Chondrocyte (in vitro differentiated cells): ENCODE data around the gene LRBA. TPM values are rescaled to one million over a fixed set of nuclear protein-coding genes. Genes with fewer than 3 reads are reported as not detected.

Experiments used
- DNase-seq: peaks from one replicate; pipeline ENCODE4 v3.0.0; 2021; ENCODE audit warnings: mixed read lengths, low spot score
- H3K27ac Mint-ChIP-seq: one replicate; pipeline ENCODE4 v1.8.0; 2021; ENCODE audit warnings: mild to moderate bottlenecking, moderate library complexity, mixed read lengths; ENCODE audit not compliant: unreplicated experiment
- H3K27me3 Mint-ChIP-seq: 2 replicates; pipeline ENCODE4 v1.8.0; 2021; ENCODE audit warnings: low read depth, mixed read lengths
- H3K36me3 Mint-ChIP-seq: 2 replicates; pipeline ENCODE4 v1.8.0; 2021; ENCODE audit warnings: low read depth, mixed read lengths
- H3K4me1 Mint-ChIP-seq: 2 replicates; pipeline ENCODE4 v1.8.0; 2021; ENCODE audit warnings: low read depth, mild to moderate bottlenecking, mixed read lengths
- H3K4me3 Mint-ChIP-seq: one replicate; pipeline ENCODE4 v1.8.0; 2021; ENCODE audit warnings: mild to moderate bottlenecking, moderate library complexity, mixed read lengths; ENCODE audit not compliant: unreplicated experiment
- H3K9me3 Mint-ChIP-seq: 2 replicates; pipeline ENCODE4 v1.8.0; 2021; ENCODE audit warnings: low read depth, mixed read lengths
- total RNA-seq: library from RNA; stranded (reverse); gene quantifications from 3 replicates; pipeline ENCODE4 v1.2.1, GENCODE V29; 2021
- TF ChIP-seq, protein P1 (sequence below): fragments of 200-600 bp; sonication (generic); IDR thresholded peaks from 2 replicates; pipeline ENCODE4 v1.5.0; 2021; ENCODE audit warnings: antibody characterized with exemption, mild to moderate bottlenecking, moderate library complexity

The LRBA gene
- total RNA-seq, 1 donor from 2014 or later, result 19.7 TPM

GRCh38 chr4:150589157-150589556 is 425.9 kb downstream of the LRBA start:
- Mint-ChIP-seq H3K4me1 (peaks cover 52% of the 10 kb centered on the region), H3K4me3 (no peak overlapping the region)

GRCh38 chr4:150588316-150588715 is 426.8 kb downstream of the LRBA start:
- Mint-ChIP-seq H3K36me3 (no peaks in the 10 kb centered on the region), H3K27me3 (no peaks in the 10 kb centered on the region), H3K9me3 (no peaks in the 10 kb centered on the region), H3K4me1 (peaks cover 59% of the 10 kb centered on the region), H3K4me3 (no peak overlapping the region), H3K27ac (no peak overlapping the region)
- DNase-seq, result no peak
- TF ChIP-seq, protein P1, sequence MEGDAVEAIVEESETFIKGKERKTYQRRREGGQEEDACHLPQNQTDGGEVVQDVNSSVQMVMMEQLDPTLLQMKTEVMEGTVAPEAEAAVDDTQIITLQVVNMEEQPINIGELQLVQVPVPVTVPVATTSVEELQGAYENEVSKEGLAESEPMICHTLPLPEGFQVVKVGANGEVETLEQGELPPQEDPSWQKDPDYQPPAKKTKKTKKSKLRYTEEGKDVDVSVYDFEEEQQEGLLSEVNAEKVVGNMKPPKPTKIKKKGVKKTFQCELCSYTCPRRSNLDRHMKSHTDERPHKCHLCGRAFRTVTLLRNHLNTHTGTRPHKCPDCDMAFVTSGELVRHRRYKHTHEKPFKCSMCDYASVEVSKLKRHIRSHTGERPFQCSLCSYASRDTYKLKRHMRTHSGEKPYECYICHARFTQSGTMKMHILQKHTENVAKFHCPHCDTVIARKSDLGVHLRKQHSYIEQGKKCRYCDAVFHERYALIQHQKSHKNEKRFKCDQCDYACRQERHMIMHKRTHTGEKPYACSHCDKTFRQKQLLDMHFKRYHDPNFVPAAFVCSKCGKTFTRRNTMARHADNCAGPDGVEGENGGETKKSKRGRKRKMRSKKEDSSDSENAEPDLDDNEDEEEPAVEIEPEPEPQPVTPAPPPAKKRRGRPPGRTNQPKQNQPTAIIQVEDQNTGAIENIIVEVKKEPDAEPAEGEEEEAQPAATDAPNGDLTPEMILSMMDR, result no peak

More at GRCh38 chr4:150589157-150589556, 425.9 kb downstream of the LRBA start:
- H3K36me3 Mint-ChIP-seq, result no peaks in the 10 kb centered on the region
- no peaks in the 10 kb centered on the region for H3K27me3 Mint-ChIP-seq
- H3K9me3 Mint-ChIP-seq, result no peaks in the 10 kb centered on the region
- no peak for DNase-seq
- TF ChIP-seq, protein P1, result no peak
- H3K27ac Mint-ChIP-seq, result no peak overlapping the region

- H3K4me1 Mint-ChIP-seq, result peaks cover 62% of the 10 kb centered on the region
Observed at GRCh38 chr4:150586162-150586810, 428.8 kb downstream of the LRBA start.

DNA sequence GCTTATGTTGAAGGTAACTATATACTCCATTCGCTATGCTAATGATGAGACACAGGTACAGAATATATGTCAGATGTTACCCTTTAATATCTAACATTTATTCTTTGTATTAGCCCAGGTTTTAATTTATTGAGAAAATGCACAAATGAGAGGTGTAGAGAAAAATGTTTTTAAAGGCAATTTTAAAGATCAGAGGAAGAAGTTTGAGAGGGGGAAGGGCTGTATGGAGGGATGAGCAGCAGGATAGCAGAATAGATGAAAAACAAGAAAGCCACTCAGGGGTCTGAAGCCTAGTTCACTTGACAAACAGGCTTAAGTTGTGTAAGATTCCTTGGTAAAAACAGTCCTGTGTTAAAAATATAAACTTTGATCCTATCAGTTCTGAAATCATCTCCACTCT is 429.5 kb downstream of the LRBA start:
- Mint-ChIP-seq H3K27ac (peak overlapping the region; percentile 14), H3K9me3 (no peaks in the 10 kb centered on the region), H3K4me3 (peak overlapping the region; percentile 68), H3K36me3 (no peaks in the 10 kb centered on the region), H3K4me1 (peaks cover 59% of the 10 kb centered on the region), H3K27me3 (no peaks in the 10 kb centered on the region)
- DNase-seq, result no peak
- TF ChIP-seq, protein P1, result no peak

More at GRCh38 chr4:150586162-150586810, 428.8 kb downstream of the LRBA start:
- TF ChIP-seq, protein P1, result no peak
- no peaks in the 10 kb centered on the region for H3K9me3 Mint-ChIP-seq
- no peak overlapping the region for H3K27ac Mint-ChIP-seq
- no peaks in the 10 kb centered on the region for H3K36me3 Mint-ChIP-seq
- H3K27me3 Mint-ChIP-seq, result no peaks in the 10 kb centered on the region
- DNase-seq, result no peak
- peak overlapping the region; percentile 68 for H3K4me3 Mint-ChIP-seq

- Mint-ChIP-seq H3K4me3 (peak overlapping the region; percentile 85), H3K9me3 (no peaks in the 10 kb centered on the region), H3K4me1 (peaks cover 62% of the 10 kb centered on the region), H3K27ac (peak overlapping the region; percentile 92), H3K36me3 (no peaks in the 10 kb centered on the region), H3K27me3 (no peaks in the 10 kb centered on the region)
- no peak for DNase-seq
- TF ChIP-seq, protein P1, result no peak
Observed at GRCh38 chr4:150584111-150584915, 430.8 kb downstream of the LRBA start.
